ENCODE results near the gene TXLNG. TPM values are rescaled to one million over a fixed set of nuclear protein-coding genes. Genes with fewer than 3 reads are reported as not detected.
A peak's percentile ranks its signal among the peaks of the same experiment; 100 is the strongest.
"Not testable (repeated sequence)": the region's sequence is repeated elsewhere in the genome, so short reads cannot be mapped to it uniquely, and the experiment has no call there.

The TXLNG gene
- 32.6 and 38.3 TPM in 2 replicates for total RNA-seq (2014; rRNA removed; shearing (Covaris generic))
- polyA plus RNA-seq (2014; cell fraction: nucleus; rRNA removed): 33.4 and 45.7 TPM in 2 replicates

DNA sequence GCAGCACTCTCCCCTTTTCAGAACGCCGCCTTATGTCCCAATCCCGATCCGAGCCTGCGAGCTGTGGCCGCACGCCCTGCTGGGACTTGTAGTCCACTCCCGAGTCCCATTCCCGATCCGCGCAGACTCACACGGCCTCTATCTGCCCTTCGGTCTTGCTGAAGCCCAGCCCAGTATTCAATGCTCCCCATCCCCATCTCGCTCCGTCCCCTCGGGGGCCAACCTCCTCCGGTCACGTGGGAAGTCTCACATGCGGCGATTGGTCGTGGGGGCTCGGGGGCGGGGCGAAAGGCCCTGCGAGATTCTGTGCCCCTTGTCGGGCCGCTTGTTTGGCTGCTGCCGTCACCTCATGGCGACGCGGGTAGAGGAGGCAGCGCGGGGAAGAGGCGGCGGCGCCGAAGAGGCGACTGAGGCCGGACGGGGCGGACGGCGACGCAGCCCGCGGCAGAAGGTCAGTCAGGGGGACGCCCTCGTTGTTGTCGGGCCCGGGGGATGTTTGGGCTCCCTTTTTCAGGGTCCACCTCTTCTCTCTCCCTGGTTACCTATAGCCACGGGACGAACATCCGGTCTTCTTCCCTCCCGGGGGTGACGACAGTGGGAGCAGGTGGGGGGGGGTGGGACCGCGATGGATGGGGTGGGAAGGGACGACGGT lies at the start of gene TXLNG:
TSS of gene TXLNG (plus strand) at position 328 of the 652 bp plus-strand sequence. CDS start at position 350, 22 bp downstream.
- peak; percentile 99 for DNase-seq (ENCODE audit: extremely low read depth, low read depth)

DNA sequence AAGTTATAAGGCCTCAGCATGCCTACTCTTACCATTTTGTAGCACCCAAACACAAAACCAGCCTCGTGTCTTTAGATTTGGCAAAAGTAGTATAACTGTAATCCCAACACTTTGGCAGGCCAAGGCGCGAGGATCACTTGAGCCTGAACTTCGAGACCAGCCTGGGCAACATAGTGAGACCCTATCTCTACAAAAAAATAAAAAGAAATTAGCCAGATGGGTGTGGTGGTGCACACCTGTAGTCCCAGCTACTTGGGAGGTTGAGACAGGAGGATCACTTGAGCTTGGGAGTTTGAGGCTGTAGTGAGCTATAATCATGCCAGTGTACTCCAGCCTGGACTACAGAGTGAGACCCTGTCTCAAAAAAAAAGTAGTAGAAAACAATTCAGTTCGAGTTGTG lies 49.2 kb upstream of the TXLNG start:
- no peak for DNase-seq (ENCODE audit: extremely low read depth, low read depth)

DNA sequence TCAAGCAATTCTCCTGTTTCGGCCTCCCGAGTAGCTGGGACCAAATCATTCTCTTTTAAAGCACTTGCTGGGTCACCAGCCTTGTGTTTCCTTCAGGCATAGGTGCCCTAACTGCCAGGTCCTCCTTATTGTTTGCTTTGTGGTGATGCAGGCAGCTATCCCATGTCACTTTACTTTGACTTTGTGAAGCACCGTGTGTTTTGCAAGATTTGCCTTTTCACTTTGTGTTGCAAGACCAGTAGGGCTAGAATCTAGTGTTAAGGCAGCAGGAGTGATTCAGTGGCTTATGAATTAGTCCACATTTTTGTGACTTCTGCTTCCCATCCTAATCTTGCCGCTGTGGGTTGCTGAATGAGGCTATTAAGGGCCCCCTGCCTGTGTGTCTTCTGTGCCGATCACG lies 46.7 kb upstream of the TXLNG start:
- no peak for DNase-seq (ENCODE audit: extremely low read depth, low read depth)

DNA sequence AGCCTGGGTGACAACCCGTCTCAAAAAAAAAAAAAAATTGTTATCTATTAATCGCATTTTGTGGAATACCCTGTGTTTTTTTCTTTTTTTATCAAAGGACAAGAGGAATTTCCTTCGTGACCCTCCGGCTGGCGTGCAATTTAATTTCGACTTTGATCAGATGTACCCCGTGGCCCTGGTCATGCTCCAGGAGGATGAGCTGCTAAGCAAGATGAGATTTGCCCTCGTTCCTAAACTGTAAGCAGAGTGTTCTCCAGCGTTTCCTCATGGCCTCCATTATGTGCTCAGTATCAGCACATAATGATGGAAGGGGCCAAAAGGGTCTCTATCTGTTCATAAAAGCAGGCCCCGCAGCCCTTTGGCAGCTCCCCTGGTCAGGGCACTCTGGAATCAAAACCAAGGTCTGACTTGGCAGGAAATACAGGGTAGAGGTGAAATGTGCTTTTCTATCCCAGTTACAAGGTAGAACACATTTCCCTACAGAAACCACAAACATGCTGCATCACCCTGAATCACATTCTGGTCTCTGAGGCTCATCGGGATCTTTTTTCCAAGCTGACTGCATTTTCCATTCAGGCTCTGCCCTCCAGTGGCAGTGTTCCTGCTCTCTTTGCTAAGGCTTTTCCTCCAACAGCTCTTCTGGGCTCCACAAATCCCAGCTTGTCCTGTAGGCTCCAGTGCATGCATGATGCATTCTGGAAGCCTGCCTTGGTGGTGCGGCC lies 42.5 kb upstream of the TXLNG start:
- no peak for DNase-seq (ENCODE audit: extremely low read depth, low read depth)

- no peak for DNase-seq (ENCODE audit: extremely low read depth, low read depth)
Measured at GRCh38 chrX:16745102-16745501, 41.2 kb upstream of the TXLNG start.

DNA sequence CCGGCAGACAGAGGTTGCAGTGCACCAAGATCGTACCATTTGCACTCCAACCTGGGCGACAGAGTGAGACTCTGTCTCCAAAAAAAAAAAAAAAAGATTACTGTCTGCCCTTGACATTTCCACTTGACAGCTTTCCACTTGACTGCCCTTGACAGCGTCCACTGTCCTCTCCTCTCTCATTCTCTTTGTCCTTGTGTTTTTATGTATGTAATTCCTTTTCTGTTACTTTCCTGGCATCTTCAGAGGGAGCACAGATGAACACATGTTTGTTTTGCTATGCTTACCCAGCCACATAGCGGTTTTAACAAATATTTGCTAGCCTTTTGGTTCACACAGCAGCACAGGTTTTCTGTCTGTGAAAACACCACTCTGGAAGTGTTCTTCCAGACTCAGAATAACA lies 40.6 kb upstream of the TXLNG start:
- no peak for DNase-seq (ENCODE audit: extremely low read depth, low read depth)

DNA sequence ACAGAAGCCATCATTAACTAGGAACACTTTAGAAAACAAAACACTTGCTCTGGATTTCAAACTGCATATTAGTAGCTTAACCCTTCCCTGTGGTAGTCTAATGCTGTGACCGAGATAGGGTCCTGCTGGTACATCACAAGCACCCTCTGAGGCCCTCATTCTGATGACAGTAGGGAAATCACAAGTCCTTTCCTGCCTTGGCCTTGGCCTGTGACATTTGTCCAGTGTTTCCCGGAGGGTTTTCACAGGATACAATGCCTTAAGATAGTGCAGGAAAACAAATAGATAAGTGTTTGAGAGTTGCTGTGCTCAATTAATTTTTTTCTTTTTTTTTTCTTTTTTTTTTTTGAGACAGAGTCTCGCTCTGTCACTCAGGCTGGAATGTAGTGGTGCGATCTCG lies 37.8 kb upstream of the TXLNG start:
- DNase-seq (ENCODE audit: extremely low read depth, low read depth): no peak

DNA sequence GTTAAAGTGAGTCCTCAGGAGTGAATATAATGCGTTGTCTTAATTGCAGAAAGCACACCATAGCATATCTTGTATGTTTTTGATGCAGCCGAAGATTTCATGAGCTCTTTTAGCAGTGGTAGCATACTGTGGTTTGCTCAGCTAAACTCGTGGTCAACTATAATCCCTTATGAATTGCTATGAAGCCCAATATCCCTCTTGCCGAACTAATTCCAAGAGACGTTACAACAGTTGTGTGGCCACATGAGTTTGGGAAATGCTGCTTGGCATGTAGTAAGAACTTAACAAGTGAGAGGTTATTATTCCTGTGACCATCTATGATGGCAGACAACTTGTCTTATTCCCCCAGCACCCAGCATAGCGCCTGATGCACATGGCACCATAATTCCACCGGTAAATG lies 36.1 kb upstream of the TXLNG start:
- no peak for DNase-seq (ENCODE audit: extremely low read depth, low read depth)

- DNase-seq (ENCODE audit: extremely low read depth, low read depth): no peak
Measured at GRCh38 chrX:16754019-16754418, 32.2 kb upstream of the TXLNG start.

GRCh38 chrX:16756724-16757123 lies 29.5 kb upstream of the TXLNG start:
- DNase-seq (ENCODE audit: extremely low read depth, low read depth): no peak

- DNase-seq (ENCODE audit: extremely low read depth, low read depth): not testable (repeated sequence)
Measured at GRCh38 chrX:16761500-16761899, 24.8 kb upstream of the TXLNG start.

GRCh38 chrX:16762579-16762978 lies 23.7 kb upstream of the TXLNG start:
- DNase-seq (ENCODE audit: extremely low read depth, low read depth): no peak

DNA sequence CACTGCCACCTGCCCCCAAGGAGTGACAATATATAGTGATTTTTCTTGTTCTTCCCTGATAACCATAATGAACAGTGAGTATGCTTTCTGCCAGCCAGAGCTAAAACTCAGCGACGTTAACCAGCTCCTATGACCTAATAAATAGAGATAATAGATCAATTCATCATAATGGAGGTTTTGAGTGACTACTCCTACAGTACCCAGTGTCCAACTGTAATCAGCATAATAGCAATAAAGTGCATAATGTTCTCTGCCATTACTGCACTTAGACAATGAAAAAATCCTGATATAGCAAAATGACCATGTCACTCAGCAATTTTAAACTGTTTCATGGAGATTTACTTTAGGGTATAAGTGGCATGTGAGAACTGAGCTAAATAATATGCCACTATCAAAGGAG lies 20.7 kb upstream of the TXLNG start:
- no peak for DNase-seq (ENCODE audit: extremely low read depth, low read depth)

DNA sequence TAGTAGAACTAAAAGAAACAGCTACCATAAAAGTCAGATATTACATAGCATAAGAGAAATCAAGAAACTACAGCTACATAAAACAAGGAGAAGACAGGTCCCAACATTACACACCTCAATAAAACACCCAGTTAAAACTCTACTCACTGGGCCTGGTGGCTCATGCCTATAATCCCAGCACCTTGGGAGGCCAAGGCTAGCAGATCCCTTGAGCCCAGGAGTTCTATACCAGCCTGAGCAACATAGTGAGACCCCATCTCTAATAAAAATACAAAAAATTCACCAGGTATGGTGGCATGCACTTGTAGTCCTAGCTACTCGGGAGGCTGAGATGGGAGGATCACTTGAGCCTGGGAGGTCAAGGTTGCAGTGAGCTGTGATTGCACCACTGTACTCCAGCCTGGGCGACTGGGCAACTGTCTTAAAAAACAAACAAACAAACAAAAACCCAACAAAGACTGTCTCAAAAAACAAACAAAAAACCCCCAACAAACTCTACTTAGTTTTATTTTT lies 15.2 kb upstream of the TXLNG start:
- no peak for DNase-seq (ENCODE audit: extremely low read depth, low read depth)

DNA sequence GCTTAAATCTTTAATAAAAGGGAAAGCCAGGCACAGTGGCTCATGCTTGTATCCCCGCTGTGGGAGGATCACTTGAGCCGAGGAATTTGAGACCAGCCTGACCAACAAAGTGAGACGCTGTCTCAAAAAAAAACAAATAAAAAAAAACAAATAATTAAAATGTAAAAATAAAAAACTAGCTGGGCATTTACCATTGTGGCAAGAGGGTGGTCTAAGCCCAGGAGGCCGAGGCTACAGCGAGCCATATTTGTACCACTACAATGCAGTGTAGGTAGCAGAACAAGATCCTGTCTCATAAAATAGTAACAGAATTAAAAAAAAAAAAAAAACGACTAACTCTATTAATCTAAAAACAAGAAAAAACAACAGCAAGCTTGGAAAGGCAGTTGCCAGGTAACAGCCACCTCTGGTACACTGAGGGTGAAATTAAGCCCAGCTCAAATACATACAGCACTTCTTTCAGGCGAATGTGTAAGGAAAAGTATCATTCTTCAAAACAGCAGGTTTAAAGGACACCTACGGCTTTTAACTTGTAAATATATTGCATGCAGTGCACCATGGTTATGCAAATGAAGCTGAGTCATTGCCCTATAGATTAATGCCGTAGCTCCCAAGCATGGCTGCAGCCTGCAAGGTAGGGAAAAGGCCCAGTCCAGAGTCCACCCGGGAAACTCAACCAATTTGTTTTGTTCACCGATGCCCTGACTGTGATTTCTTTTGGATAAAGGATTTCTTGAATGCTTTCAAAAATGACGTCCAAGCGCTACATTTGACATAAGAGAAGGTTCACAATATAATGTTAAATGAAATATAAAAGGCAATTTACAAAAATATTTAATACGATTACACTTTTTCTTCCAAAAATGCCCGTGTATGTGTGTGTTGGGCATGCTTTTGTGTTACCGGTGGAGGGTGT lies 14.5 kb upstream of the TXLNG start:
- peak; percentile 79 for DNase-seq (ENCODE audit: extremely low read depth, low read depth)

DNA sequence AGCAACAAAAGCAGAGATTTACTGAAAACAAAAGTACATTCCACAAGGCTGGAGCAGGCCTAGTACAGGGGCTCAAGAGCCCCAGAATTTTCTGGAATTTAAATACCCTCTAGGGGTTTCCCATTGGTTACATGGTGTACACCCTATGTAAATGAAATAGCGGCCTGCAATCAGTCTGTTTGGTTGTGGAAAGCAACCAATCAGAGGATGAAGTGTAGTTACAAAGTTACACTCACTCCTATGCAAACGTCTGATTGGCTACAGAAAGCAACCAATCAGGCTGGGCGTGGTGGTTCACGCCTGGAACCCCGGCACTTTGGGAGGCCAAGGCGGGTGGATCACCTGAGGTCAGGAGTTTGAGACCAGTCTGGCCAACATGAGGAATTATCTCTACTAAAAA lies 13.8 kb upstream of the TXLNG start:
- peak; percentile 31 for DNase-seq (ENCODE audit: extremely low read depth, low read depth)

- no peak for DNase-seq (ENCODE audit: extremely low read depth, low read depth)
Measured at GRCh38 chrX:16774746-16775145, 11.5 kb upstream of the TXLNG start.

DNA sequence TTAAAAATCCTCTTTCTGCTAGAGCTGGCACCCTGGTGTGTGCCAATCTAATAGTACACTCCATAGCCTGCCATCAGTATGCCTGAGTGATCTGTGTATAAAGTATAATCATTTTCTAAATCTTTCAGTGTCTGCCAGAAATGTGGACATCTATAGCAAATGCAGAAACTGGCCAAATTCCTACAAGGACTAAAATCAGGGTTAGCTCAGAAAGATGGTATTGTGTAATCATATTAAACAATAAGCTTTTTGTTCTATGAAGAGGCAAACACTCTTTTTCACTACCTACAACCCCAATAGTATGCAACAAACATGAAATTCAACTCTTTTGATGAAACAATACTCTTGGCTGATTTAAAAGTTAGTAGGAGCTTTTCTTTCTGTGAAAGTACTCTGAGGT lies 7.7 kb upstream of the TXLNG start:
- no peak for DNase-seq (ENCODE audit: extremely low read depth, low read depth)

DNA sequence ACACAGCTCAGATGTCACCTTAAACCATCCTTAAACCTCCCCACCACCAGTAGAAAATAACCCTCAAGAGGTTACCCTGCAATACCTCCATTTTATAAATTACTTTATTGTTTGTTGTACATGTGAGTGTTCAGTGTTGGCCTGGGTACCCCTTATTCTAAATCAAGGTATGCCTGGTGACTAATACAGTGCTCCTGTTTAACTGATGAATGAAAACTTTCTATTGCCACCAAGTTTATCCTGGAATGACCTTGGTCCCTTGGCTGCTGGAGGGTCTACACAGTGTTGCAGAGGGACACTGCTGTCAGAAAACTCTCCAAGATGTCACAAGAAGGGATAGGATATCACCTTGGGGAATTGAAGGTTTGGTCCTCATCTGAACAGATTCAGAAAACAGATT lies 7.3 kb upstream of the TXLNG start:
- no peak for DNase-seq (ENCODE audit: extremely low read depth, low read depth)

- not testable (repeated sequence) for DNase-seq (ENCODE audit: extremely low read depth, low read depth)
Measured at GRCh38 chrX:16779815-16780214, 6.5 kb upstream of the TXLNG start.

DNA sequence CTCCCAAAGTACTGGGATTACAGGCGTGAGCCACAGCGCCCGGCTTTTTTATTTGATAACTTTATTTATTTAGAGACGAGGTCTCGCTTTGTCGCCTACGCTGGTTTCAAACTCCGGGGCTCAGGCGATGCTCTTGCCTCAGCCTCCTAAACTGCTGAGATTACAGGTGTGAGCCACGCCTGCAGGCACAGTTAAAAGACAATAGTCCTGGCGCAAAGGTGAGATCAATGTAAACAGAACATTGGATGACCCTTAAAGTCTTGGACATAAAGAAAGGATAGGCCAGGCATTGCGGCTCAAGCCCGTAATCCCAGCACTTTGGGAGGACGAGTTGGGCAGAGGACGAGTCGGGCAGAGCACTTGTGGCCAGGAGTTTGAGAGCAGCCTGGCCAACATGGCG lies 2.8 kb upstream of the TXLNG start:
- no peak for DNase-seq (ENCODE audit: extremely low read depth, low read depth)
